GM12874 (cell line): Measurements from ENCODE around the gene ACR.

ENCODE experiments used
- CTCF ChIP-seq: IDR thresholded peaks from 2 replicates; pipeline ENCODE4 v1.5.1; 2011; ENCODE audit warnings: low read depth, mild to moderate bottlenecking, control low read depth, low read length, moderate library complexity; ENCODE audit not compliant: insufficient read depth

The ACR gene

GRCh38 chr22:50710221-50710620 lies 27.8 kb upstream of the ACR start:
- no peak for TF ChIP-seq CTCF

GRCh38 chr22:50710886-50711285 lies 27.1 kb upstream of the ACR start:
- no peak for TF ChIP-seq CTCF

- TF ChIP-seq CTCF: no peak
These were observed 26.3 kb upstream of the ACR start for GRCh38 chr22:50711446-50712340.

- TF ChIP-seq CTCF: no peak
These were observed 25.5 kb upstream of the ACR start for GRCh38 chr22:50712341-50713007.

- no peak for TF ChIP-seq CTCF
These were observed 25.0 kb upstream of the ACR start for GRCh38 chr22:50713008-50713385.

GRCh38 chr22:50713571-50714056 lies 24.4 kb upstream of the ACR start:
- TF ChIP-seq CTCF: no peak

GRCh38 chr22:50714150-50714549 lies 23.9 kb upstream of the ACR start:
- no peak for TF ChIP-seq CTCF
